H1 (cell line): Measurements from ENCODE around the gene SH3PXD2A. TPM values are rescaled to one million over a fixed set of nuclear protein-coding genes. Genes with fewer than 3 reads are reported as not detected.
A peak's percentile ranks its signal among the peaks of the same experiment; 100 is the strongest.

Experiments
- CTCF ChIA-PET: fragments of 300-600 bp; sonication (Branson Sonifier 250); formaldehyde crosslinking; loops from one replicate; lab custom pipeline; 2021; ENCODE audit not compliant: partially characterized antibody; lab: Charles Lee
- POLR2A ChIA-PET: fragments of 300-600 bp; sonication (Branson Sonifier 250); formaldehyde crosslinking; loops from one replicate; lab custom pipeline; 2021; ENCODE audit warnings: inconsistent platforms; ENCODE audit not compliant: partially characterized antibody; lab: Charles Lee
- DNase-seq, 2 experiments: peaks; one replicate each; pipeline versions ENCODE4 v3.0.0 to v3.0.0-alpha.2; 2010 to 2022; ENCODE audit warnings: low spot score in 2 of 2, low read depth in 1 of 2, mixed read lengths in 1 of 2
- FAIRE-seq: peaks from 2 replicates; lab custom pipeline; 2011; peaks lifted over from hg19 to GRCh38; lab: Jason Lieb, UNC
- H2AFZ ChIP-seq: 2 replicates; pipeline ENCODE4 v1.8.1; 2012; ENCODE audit warnings: low read length, inconsistent platforms
- H2AK5ac ChIP-seq: 2 replicates; pipeline ENCODE4 v1.6.1; 2013; ENCODE audit warnings: low read depth, low read length
- H2BK120ac ChIP-seq: replicated peaks from 2 replicates; pipeline ENCODE3; 2013; ENCODE audit warnings: low read depth, low read length, inconsistent platforms
- H2BK12ac ChIP-seq: 2 replicates; pipeline ENCODE4 v1.6.1; 2013; ENCODE audit warnings: low read depth, low read length
- H2BK15ac ChIP-seq: 2 replicates; pipeline ENCODE4 v1.6.1; 2013; ENCODE audit warnings: low read length
- H2BK20ac ChIP-seq: 2 replicates; pipeline ENCODE4 v1.6.1; 2013; ENCODE audit warnings: low read length
- H2BK5ac ChIP-seq: 2 replicates; pipeline ENCODE4 v1.6.1; 2013; ENCODE audit warnings: low read depth, low read length
- H3K14ac ChIP-seq: 2 replicates; pipeline ENCODE4 v1.6.1; 2013; ENCODE audit warnings: inconsistent platforms; ENCODE audit not compliant: insufficient read length
- H3K18ac ChIP-seq: 2 replicates; pipeline ENCODE4 v1.6.1; 2013; ENCODE audit warnings: low read length; ENCODE audit errors: extremely low read depth
- H3K23ac ChIP-seq: 2 replicates; pipeline ENCODE4 v1.6.1; 2013; ENCODE audit warnings: inconsistent platforms; ENCODE audit not compliant: insufficient read length
- H3K23me2 ChIP-seq: 2 replicates; pipeline ENCODE4 v1.6.1; 2013; ENCODE audit warnings: low read depth, low read length
- H3K27ac ChIP-seq: 2 replicates; pipeline ENCODE4 v1.6.1; 2011; ENCODE audit warnings: low read depth, low read length, inconsistent platforms
- H3K27me3 ChIP-seq, 4 experiments: replicated peaks in 1 of 4; 1 replicate in 1 of 4; 2 replicates in 3 of 4; pipeline versions ENCODE4 v1.6.1 to v1.8.1; 2011 to 2013; ENCODE audit warnings: low read length in 3 of 4, mild to moderate bottlenecking in 3 of 4, inconsistent platforms in 2 of 4, mixed read lengths in 2 of 4, moderate library complexity in 1 of 4; ENCODE audit not compliant: control insufficient read depth in 3 of 4, insufficient read depth in 3 of 4; ENCODE audit errors: extremely low read depth in 1 of 4
- H3K36me3 ChIP-seq, 4 experiments: 2 replicates each; pipeline versions ENCODE4 v1.6.1 to v1.8.1; 2011 to 2013; ENCODE audit warnings: mild to moderate bottlenecking in 4 of 4, low read length in 3 of 4, moderate library complexity in 2 of 4, control low read depth in 1 of 4, inconsistent platforms in 1 of 4; ENCODE audit not compliant: insufficient read depth in 4 of 4, control insufficient read depth in 2 of 4
- H3K4ac ChIP-seq: replicated peaks from 2 replicates; pipeline ENCODE3; 2013; ENCODE audit warnings: low read length, low read depth, mixed read lengths, inconsistent platforms; ENCODE audit not compliant: insufficient read length
- H3K4me1 ChIP-seq, 4 experiments: replicated peaks in 1 of 4; 1 replicate in 1 of 4; 2 replicates in 3 of 4; pipeline versions ENCODE4 v1.6.1 to v1.8.1; 2011 to 2013; ENCODE audit warnings: low read length in 3 of 4, inconsistent platforms in 2 of 4, mixed read lengths in 1 of 4; ENCODE audit not compliant: insufficient read depth in 4 of 4, control insufficient read depth in 3 of 4
- H3K4me2 ChIP-seq, 2 experiments: 2 replicates each; pipeline versions ENCODE4 v1.6.1 to v1.8.1; 2011 to 2013; ENCODE audit warnings: low read depth in 2 of 2, low read length in 2 of 2, control low read depth in 1 of 2, inconsistent platforms in 1 of 2, mild to moderate bottlenecking in 1 of 2; ENCODE audit not compliant: insufficient read depth in 1 of 2
- H3K4me3 ChIP-seq, 4 experiments: fragments of 200-600, 300-600 bp in 1 of 4; sonication (generic), shearing (Covaris generic), sonication (Bioruptor Twin) in 1 of 4; 2 replicates each; pipeline versions ENCODE4 v1.5.1 to v1.8.1; 2011 to 2016; ENCODE audit warnings: low read length in 4 of 4, low read depth in 3 of 4, control low read depth in 2 of 4, inconsistent platforms in 2 of 4, mild to moderate bottlenecking in 2 of 4, mixed read lengths in 1 of 4, moderate library complexity in 1 of 4; ENCODE audit not compliant: insufficient read depth in 2 of 4; ENCODE audit errors: extremely low read depth in 1 of 4
- H3K56ac ChIP-seq: replicated peaks from 2 replicates; pipeline ENCODE3; 2013; ENCODE audit warnings: low read depth, mild to moderate bottlenecking, mixed read lengths, low read length, inconsistent platforms; ENCODE audit not compliant: insufficient read length
- H3K79me1 ChIP-seq: 2 replicates; pipeline ENCODE4 v1.6.1; 2013; ENCODE audit warnings: low read depth, low read length, control low read depth
- H3K79me2 ChIP-seq, 2 experiments: 2 replicates each; pipeline versions ENCODE4 v1.6.1 to v1.8.1; 2012 to 2013; ENCODE audit warnings: low read length in 2 of 2, mild to moderate bottlenecking in 2 of 2, inconsistent platforms in 1 of 2; ENCODE audit not compliant: insufficient read depth in 2 of 2, control insufficient read depth in 1 of 2
- H3K9ac ChIP-seq, 4 experiments: replicated peaks in 1 of 4; 1 replicate in 1 of 4; 2 replicates in 3 of 4; pipeline versions ENCODE4 v1.6.1 to v1.8.1; 2011 to 2013; ENCODE audit warnings: low read depth in 3 of 4, low read length in 3 of 4, control low read depth in 2 of 4, mild to moderate bottlenecking in 2 of 4, moderate library complexity in 2 of 4, inconsistent platforms in 1 of 4; ENCODE audit errors: extremely low read depth in 1 of 4
- H3K9me3 ChIP-seq, 2 experiments: 2 replicates each; pipeline versions ENCODE4 v1.6.1 to v1.8.1; 2012 to 2013; ENCODE audit warnings: mild to moderate bottlenecking in 2 of 2, moderate library complexity in 2 of 2, control low read depth in 1 of 2, inconsistent platforms in 1 of 2, low read depth in 1 of 2, low read length in 1 of 2, mixed read lengths in 1 of 2; ENCODE audit not compliant: insufficient read depth in 2 of 2
- H4K20me1 ChIP-seq, 2 experiments: replicated peaks in 1 of 2; 2 replicates each; pipeline versions ENCODE3 to v1.8.1; 2011 to 2013; ENCODE audit warnings: inconsistent platforms in 2 of 2, low read length in 2 of 2, mild to moderate bottlenecking in 1 of 2; ENCODE audit not compliant: insufficient read depth in 2 of 2, control insufficient read depth in 1 of 2
- H4K5ac ChIP-seq: 2 replicates; pipeline ENCODE4 v1.6.1; 2013; ENCODE audit warnings: low read length, low read depth, mixed read lengths, inconsistent platforms; ENCODE audit not compliant: insufficient read length
- H4K8ac ChIP-seq: 2 replicates; pipeline ENCODE4 v1.8.0; 2013; ENCODE audit warnings: mild to moderate bottlenecking, moderate library complexity, low read length, inconsistent platforms; ENCODE audit not compliant: insufficient read depth; ENCODE audit errors: extremely low read depth
- H4K91ac ChIP-seq: replicated peaks from 2 replicates; pipeline ENCODE3; 2013; ENCODE audit warnings: low read length, mixed read lengths, inconsistent platforms; ENCODE audit not compliant: insufficient read length
- JUN ChIP-seq: IDR thresholded peaks from 2 replicates; pipeline ENCODE4 v1.6.1; 2011; ENCODE audit warnings: low read depth, mild to moderate bottlenecking, improper control_type of control experiment, low read length
- SP1 ChIP-seq: IDR thresholded peaks from 2 replicates; pipeline ENCODE4 v1.6.1; 2011; ENCODE audit warnings: low read depth, low read length
- SP2 ChIP-seq: IDR thresholded peaks from 2 replicates; pipeline ENCODE4 v1.6.1; 2012; ENCODE audit warnings: mild to moderate bottlenecking, low read length, inconsistent platforms
- SRF ChIP-seq: IDR thresholded peaks from 2 replicates; pipeline ENCODE4 v1.6.1; 2011; ENCODE audit warnings: mild to moderate bottlenecking, low read depth, low read length, moderate library complexity
- WGBS, 2 experiments: shearing (Covaris generic) in 1 of 2; methylation state at CpG; one replicate each; pipeline versions ENCODE4 v1.1.6 to v1.1.7; 2013 to 2015; ENCODE audit warnings: low lambda C conversion rate in 2 of 2, mixed read lengths in 2 of 2, inconsistent platforms in 1 of 2, low coverage in 1 of 2, missing lambda C conversion rate in 1 of 2; ENCODE audit not compliant: insufficient replicate concordance in 2 of 2, insufficient coverage in 1 of 2, insufficient read length in 1 of 2; ENCODE audit errors: extremely low coverage in 1 of 2, missing lambda C conversion rate in 1 of 2; 5-methylcytosine and 5-hydroxymethylcytosine counted together
- polyA plus RNA-seq, 7 experiments: library from polyadenylated mRNA; depleted of rRNA in 3 of 7; stranded (reverse) in 5 of 7; unstranded in 2 of 7; fragments of >200 nt in 5 of 7; fragments of 200-250 nt in 2 of 7; gene quantifications; 1 replicate in 5 of 7; 2 replicates in 1 of 7; 4 replicates in 1 of 7; pipeline versions ENCODE4 v1.2.1 to v1.2.3, GENCODE V29; 2011 to 2013; ENCODE audit warnings: missing spikeins in 2 of 7, mixed read lengths in 2 of 7
- total RNA-seq: library from RNA; stranded (reverse); fragmentation: NEBNext Ultra II Directional; extraction: Animal tissue kit (Norgen Biotek cat#: 25700); gene quantifications from 2 replicates; pipeline ENCODE4 v1.2.1, GENCODE V29; 2021
- TF ChIP-seq, protein P1 (sequence below), 3 experiments: IDR thresholded peaks; 1 replicate in 2 of 3; 2 replicates in 1 of 3; pipeline versions ENCODE4 v1.5.1 to v1.6.1; 2011; ENCODE audit warnings: low read length in 3 of 3, mild to moderate bottlenecking in 3 of 3, inconsistent platforms in 2 of 3, low read depth in 1 of 3, moderate library complexity in 1 of 3; ENCODE audit not compliant: insufficient read depth in 1 of 3; ENCODE audit errors: control extremely low read depth in 1 of 3

SH3PXD2A gene
- total and polyA plus RNA-seq, 2 of the 8 experiments (the other 6 are each of a cell fraction or from before 2014, with no cell fraction given), result 5.4 to 16.3 TPM

DNA sequence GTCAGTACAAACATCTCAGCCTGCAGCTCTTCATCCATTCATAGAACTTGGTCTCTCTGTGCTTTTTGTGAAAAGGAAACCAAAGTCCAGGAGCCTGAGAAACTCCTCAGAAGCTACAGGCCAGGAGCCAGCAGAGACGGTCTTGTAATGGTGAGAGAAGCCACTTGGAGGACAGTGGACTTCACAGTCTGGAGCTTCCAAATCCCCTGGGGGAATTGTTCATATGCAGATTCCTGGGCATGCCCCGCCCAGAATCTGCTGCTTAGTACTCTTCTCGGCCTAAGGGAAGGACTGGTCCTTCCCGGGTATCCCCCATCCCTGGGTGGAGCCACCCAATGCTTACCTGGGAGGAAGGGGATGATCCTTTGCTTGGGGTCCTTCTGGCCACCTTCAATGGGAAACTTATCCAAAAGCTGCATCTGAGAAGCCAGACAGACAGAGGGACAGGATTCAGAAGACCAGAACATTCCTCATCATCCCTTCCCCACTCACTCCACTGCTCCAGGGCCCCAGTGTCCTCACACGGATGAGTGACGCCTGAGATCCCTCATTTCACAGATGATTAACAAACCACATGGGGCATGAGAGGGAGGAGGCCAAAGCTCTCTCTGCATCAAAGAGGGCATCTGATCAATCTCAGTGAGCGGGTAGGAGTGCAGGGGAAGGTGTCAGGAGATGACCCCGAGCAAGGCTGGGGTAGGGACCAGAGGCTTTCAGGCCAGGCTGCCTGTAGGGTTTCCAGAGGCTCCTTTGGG is 88.4 kb downstream of the SH3PXD2A start:
- no peak overlapping the region for H3K4ac ChIP-seq
- H2AK5ac ChIP-seq, result no peak overlapping the region
- no peaks in the 10 kb centered on the region for H3K79me1 ChIP-seq
- H2AFZ ChIP-seq, result no peak overlapping the region
- no peaks in the 10 kb centered on the region for H3K36me3 ChIP-seq
- no peak overlapping the region for H4K8ac ChIP-seq
- H3K14ac ChIP-seq, result no peak overlapping the region
- 85% methylated on average over 8 of the region's 8 CpGs; no CpG with 5 or more reads in 1 of the 2 experiments for WGBS, 2 experiments
- no peak overlapping the region for H3K27ac ChIP-seq
- no peak overlapping the region for H2BK12ac ChIP-seq
- H3K4me3 ChIP-seq, result no peak overlapping the region
- no peak overlapping the region for H2BK20ac ChIP-seq
- no peak overlapping the region for H3K18ac ChIP-seq
- TF ChIP-seq JUN, result no peak
- TF ChIP-seq, protein P1, sequence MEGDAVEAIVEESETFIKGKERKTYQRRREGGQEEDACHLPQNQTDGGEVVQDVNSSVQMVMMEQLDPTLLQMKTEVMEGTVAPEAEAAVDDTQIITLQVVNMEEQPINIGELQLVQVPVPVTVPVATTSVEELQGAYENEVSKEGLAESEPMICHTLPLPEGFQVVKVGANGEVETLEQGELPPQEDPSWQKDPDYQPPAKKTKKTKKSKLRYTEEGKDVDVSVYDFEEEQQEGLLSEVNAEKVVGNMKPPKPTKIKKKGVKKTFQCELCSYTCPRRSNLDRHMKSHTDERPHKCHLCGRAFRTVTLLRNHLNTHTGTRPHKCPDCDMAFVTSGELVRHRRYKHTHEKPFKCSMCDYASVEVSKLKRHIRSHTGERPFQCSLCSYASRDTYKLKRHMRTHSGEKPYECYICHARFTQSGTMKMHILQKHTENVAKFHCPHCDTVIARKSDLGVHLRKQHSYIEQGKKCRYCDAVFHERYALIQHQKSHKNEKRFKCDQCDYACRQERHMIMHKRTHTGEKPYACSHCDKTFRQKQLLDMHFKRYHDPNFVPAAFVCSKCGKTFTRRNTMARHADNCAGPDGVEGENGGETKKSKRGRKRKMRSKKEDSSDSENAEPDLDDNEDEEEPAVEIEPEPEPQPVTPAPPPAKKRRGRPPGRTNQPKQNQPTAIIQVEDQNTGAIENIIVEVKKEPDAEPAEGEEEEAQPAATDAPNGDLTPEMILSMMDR (IDR thresholded peaks at IDR 0.05; ENCODE audit: control extremely low read depth in 1 of 3, insufficient read depth in 1 of 3, low read depth in 1 of 3, low read length in 3 of 3), result peak in 1 of 3 experiments; percentile 7; a peak in 1 of 4 replicates
- TF ChIP-seq SRF, result no peak
- TF ChIP-seq SP2, result no peak
- TF ChIP-seq SP1, result no peak
- H2BK5ac ChIP-seq, result no peak overlapping the region
- H3K23ac ChIP-seq, result no peak overlapping the region
- no peak overlapping the region for H2BK15ac ChIP-seq
- FAIRE-seq (no peak), DNase-seq (no peak)
- no peaks in the 10 kb centered on the region for H4K20me1 ChIP-seq
- H3K27me3 ChIP-seq, result no peaks in the 10 kb centered on the region
- H4K5ac ChIP-seq, result no peak overlapping the region
- H3K56ac ChIP-seq, result no peak overlapping the region
- peaks cover 6 to 12% (median 8%) of the 10 kb centered on the region in 4 experiments for H3K4me1 ChIP-seq
- no peaks in the 10 kb centered on the region for H3K79me2 ChIP-seq
- no peaks in the 10 kb centered on the region for H3K9me3 ChIP-seq
- no peak overlapping the region for H3K9ac ChIP-seq
- no peak overlapping the region for H2BK120ac ChIP-seq
- H4K91ac ChIP-seq, result no peak overlapping the region
- peaks cover 1% of the 10 kb centered on the region; the same call in 1 of the 2 replicates for H3K23me2 ChIP-seq
- CTCF ChIA-PET, result interaction anchor here (0.6 to 11.3 kb wide), 12 partner anchors 9 to 92 kb away, joined by 3 to 237 read pairs (median 6); partner anchors contain the start of gene SH3PXD2A
- no peak overlapping the region for H3K4me2 ChIP-seq
- POLR2A ChIA-PET, result interaction anchor here (1.3 kb wide), 1 partner anchor 9 kb away, joined by 3 read pairs; no protein-coding TSS in a partner anchor
